ENCODE data around the gene TGFB1.
"Not testable (repeated sequence)": the region's sequence is repeated elsewhere in the genome, so short reads cannot be mapped to it uniquely, and the experiment has no call there.

Gene TGFB1

DNA sequence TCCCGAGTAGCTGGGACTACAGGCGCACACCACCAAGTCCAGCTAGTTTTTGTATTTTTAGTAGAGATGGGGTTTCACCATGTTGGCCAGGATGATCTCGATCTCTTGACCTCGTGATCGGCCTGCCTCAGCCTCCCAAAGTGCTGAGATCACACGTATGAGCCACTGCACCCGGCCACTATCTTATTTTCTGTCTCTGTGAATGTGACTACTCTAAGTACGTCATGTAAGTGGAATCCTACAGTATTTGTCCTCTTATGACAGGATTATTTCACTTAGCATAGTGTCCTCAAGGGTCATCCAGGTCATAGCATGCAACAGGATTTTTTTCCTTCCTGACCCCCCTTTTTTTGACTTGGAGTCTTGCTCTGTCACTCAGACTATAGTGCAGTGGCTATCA is 17.8 kb upstream of the TGFB1 start:
- DNase-seq, result no peak

DNA sequence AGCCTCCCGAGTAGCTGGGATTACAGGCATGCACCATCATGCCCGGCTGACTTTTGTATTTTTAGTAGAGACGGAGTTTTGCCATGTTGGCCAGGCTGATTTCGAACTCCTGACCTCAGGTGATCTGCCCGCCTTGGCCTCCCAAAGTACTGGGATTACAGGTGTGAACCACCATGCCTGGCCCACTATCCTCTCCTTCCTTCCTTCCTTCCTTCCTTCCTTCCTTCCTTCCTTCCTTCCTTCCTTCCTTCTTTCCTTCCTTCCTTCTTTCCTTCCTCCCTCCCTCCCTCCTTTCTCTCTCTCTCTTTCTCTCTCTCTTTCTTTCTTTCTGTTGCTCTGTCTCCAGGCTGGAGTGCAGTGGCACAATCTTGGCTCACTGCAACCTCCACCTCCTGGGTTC is 17.4 kb upstream of the TGFB1 start:
- not testable (repeated sequence) for DNase-seq

DNA sequence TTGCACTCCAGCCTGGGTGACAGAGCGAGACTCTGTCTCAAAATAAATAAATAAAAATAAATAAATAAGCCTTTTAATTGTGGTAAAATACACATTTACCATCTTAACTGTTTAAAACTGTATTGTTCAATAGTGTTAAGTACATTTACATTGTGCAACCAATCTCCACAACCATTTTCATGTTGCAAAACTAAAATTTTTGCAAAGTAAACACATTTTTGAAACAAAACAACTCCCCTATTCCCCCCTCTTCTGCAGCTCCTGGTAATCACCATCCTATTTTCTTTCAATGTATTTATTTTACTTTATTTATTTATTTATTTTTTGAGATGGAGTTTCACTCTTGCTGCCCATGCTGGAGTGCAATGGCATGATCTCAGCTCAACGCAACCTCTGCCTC is 16.0 kb upstream of the TGFB1 start:
- DNase-seq, result no peak

DNA sequence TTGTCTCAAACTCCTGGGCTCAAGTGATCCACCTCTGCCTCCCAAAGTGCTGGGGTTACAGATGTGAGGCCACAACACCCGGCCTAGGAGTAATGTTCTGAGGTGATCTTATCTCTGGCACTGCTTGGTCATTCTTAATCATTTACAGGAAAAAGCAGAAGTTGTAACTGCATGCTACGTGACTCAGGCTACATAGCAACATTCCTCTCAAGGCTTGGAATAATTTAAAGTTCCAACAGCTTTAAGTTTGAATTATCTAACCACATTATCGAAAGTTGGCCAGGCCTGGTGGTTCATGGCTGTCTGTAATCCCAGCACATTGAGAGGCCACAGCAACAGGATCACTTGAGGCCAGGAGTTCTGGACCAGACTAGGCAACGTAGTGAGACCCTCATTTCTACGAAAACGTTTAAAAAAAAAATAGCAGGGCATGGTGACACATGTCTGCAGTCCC is 14.2 kb upstream of the TGFB1 start:
- no peak for DNase-seq

DNA sequence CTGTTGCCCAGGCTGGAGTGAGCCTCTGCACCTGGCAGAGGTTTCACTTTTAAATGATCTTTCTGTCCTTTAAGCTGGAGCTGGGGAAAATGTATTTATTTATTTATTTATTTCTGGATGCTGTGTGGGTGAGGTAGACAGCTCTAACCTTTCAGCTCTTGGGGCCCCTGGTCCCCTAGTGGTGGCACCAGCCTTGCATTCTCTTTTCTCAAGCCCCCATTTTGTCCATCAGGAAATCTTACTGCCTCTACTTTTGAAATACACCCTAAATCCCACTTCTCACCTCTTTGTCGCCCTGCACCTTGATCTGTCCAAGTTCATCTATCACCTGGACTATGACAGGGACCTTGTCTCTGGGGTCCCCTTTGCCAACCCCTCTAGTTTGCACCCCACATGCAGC is 12.4 kb upstream of the TGFB1 start:
- DNase-seq, result no peak

DNA sequence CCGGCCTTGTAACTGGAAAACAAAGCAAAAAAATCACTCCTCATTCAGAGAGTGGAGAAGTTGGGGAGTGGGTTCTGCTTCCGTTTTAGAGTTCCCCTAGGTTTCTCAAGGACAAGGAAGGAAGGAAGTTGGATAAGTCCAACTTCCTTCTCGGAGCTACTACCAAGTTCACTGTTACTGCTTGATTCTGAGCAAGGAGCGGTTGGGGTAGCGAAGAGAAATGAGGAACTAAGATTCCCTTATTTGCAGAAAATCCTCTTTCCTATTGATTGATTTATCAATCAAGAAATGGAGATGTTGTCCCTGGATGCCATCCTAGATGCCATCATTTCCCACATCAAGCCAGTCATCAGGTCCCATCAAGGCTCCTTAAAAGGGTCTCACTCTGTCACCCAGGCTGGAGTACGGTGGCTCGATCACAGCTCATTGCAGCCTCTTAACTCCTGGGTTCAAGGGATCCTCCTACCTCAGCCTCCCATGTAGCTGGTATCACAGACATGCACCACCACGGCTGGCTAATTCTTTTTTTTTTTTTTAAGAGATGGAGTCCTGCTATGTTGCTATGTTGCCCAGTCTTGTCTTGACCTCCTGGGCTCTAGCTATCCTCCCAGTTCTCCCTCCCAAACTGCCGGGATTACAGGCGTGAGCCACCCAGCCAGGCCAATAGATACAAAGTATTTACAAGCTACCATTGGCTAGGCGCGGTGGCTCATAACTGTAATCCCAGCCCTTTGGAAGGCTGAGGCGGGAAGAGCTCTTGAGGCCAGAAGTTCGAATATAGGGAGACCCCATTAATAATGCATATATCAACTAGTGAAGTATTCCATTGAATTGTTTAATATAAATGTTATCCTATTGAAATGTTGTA is 11.0 kb upstream of the TGFB1 start:
- DNase-seq, result peak; percentile 86

DNA sequence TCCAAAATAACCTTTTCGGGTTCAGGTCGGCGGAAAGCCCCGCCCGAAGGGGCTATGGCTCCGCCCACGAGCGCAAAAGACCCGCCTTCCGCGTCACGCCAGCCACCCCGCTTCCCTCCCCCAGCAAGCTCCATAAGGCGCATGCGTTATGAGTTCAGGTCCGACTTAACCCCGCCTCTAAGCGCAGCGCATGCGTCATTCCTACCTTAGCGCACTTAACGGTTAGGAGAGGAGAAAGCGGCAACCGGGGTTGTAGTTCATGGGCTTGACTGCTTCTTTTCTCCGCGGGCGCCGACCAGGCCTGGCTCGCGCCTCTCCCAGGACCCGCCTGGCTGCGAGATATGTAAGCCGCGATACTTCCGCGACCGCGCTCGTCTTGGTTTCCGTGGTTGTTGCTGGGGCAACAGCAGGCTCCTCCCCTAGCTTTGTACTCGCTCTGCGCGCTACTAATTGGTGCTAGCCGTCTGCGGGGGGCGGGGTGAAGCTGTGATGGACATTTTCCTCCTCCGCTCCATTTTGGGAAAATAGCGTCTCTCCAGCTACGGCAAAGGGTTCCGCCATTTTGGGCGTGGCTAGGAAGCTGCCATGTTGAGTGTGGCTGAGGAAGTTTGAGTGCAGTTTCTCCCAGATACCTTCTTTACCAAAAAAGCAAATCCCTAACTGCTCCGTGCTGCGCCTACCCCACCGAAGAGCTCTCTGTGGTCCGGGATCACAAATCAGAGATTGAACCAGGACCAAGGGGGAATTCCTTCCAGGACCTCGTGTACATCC is 10.2 kb upstream of the TGFB1 start, which contains the start of gene B9D2:
Gene B9D2 (minus strand): TSS at position 397 of the 771 bp plus-strand sequence. CDS start 630 bp downstream, outside the sequence.
- peak; percentile 100 for DNase-seq

DNA sequence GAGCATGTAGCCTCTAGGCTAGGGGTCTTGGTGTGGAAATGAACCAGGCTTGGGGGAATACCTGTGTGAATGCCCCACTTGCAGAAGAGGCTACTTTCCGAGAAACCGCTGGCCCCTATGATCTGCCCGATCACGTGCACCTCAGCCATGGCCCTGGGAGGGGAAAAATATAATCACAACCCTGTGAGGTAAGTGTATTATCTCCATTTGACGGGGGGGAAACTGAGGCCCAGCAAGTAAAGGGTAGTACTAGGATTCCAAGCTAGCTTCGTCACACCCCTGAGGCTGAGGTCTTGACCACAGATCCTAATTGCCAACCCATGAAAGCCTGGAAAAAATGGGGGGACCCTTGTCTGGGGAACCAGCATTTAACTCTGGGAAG is 9.6 kb upstream of the TGFB1 start:
- no peak for DNase-seq

DNA sequence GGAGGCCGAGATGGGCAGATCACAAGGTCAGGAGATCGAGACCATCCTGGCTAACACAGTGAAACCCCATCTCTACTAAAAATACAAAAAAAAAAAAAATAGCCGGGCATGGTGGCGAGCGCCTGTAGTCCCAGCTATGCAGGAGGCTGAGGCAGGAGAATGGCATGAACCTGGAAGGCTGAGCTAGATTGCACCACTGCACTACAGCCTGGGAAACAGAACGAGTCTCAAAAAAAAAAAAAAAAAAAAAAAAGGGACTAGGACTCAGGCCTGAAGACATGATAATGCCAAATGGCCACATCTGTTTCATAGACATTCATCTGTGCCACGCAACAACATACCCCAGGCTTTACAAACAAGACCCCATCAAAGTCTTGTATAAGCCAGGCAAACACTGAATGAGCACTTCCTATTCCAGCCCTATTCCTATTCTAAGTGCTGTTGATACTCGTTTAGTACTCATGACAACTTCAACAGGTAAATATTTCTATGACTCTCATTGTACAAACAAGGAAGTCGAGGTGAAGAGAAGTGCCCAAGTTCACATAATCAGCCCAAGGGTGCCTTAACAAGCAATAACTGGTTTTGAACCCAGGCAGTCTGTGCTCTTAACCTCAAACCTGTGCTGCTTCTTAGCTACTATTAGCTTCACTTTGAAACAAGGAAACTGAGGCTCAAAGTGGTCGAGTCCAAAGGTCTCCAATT is 8.6 kb upstream of the TGFB1 start:
- DNase-seq, result no peak

DNA sequence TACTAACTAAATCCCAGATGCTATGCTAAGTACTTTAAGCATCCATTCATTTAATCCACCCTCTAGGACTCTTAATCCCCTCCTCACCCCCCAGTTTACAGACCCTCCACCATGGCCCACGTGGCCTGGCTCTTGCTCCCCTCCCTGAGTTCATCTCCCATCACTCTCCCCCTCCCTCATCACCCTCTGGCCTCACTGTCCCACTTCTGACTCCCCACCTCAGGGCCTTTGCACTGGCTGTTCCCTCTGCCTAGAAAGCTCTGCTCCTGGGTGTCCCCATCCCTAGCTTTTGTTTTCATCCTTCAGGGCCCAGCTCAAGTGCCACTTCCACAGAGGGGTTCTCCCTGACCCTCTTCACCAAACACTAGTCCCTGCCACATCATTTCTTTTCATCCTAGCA is 6.0 kb upstream of the TGFB1 start:
- DNase-seq, result no peak

DNA sequence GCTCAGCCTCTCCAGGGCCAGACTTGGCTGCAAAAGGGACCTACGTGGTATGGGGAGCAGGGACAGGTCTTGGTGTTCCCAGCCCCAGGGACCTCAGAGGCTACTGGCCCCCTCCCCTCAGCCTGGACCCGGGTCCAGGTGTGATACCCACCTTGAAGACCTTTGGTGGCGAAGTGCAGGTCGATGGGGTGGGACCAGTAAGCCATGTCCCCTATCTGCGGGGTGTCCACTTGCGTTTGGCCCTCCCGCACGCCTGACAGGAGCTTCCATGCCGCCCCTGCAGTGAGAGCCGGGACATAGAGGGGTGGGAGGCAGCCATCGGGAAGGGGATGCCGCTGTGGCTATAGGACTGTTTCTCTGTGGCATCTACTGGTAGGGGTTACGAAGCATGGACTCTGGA is 4.0 kb upstream of the TGFB1 start:
- no peak for DNase-seq

DNA sequence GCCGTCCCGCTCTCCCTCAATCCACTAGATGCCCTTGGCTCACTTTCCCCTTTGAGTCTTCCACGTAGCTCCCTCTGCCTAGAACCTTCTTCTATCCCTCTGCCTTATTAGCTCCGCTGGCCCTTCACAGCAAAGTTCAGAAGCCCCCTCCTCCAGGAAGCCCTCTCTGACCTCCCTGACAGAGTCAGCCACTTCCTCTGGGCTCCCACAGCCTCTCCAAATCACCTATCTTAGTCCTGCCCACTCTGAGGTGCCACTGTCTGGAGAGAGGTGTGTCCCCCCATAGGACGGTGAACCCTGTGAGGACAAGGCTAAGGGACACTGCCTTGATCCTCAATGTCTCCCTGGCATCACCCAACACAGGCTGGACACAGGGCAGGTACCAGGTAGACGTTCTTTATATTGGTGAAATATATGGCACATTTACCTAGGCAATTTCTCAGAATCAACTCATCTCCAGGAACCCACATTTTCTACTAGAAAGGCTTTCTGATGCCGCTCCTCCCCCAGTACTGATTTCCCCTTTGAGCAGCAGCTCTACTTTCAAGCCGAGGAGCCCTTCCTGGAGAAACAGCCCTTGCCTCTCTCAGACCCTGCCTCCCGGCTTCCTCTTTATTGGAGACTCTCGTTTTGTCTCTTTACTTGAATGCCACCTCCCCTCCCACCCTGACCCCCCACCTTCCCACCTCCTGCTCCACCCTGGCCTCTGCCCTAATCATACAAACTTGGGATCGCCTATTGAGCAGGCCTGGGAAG is 3.4 kb upstream of the TGFB1 start:
- DNase-seq, result no peak

DNA sequence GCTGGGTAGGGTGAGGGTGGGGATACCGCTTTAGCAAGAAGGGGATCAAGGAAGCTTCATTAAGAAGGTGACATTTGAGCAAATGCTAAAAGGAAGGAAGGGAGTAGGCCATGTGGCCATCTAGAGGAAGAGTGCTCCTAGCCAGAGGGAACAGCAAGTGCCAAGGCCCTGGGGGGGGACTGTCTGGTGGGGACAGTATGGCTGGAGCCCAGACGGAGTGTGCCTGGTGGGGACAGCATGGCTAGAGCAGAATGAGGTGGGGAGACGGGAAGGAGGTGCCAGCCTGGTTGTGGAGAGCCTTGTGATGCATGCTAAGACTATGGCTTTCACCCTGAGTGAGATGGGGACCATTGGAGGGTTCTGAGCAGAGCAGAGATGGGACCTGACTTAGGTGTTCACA is 2.1 kb upstream of the TGFB1 start:
- DNase-seq, result no peak

DNA sequence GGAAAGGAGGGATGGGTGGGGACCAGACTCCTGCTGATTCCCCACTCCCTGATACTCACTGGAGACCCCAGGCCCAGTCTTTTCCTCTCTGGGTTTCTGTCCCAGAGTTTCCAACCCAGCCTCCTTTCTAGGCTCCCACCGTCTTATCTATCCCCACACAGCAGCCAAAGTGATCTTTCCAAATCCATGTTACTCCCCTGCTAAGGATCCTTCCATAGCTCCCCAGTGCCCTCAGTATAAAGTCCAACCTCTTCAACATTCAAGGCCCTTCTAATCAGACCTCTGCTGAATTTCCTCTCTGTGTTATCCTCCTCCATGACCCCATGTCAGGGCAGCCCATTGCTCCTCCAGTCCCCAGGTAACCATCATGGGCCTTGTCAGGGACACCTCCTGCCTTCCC is 1.3 kb upstream of the TGFB1 start:
- DNase-seq, result no peak

DNA sequence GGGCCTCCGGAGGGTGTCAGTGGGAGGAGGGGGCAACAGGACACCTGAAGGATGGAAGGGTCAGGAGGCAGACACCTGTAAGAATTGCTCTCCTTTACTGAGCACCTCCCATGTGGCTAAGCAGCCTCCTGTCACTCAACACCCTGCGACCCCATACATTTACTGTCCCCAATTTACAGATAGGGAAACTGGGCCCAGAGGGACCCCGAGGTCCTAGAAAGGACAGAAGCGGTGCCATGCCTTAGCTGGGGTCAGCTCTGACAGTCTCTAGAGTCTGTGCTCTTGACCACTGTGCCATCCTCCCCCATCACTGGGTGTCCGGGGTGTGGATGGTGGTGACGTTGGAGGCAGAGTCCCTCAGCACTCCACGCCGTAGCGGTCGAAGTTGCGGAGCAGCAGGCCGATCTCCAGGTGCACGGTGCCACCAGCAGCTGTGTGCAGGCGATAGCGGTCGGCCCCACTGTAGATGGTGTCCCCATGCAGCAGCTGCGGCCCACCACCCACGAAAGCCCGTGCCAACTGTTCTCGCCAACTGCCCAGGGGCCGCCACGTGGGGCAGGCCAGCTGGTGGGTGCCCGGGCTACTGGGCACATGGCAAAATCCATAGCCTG is 726 bp upstream of the TGFB1 start:
- DNase-seq, result no peak

DNA sequence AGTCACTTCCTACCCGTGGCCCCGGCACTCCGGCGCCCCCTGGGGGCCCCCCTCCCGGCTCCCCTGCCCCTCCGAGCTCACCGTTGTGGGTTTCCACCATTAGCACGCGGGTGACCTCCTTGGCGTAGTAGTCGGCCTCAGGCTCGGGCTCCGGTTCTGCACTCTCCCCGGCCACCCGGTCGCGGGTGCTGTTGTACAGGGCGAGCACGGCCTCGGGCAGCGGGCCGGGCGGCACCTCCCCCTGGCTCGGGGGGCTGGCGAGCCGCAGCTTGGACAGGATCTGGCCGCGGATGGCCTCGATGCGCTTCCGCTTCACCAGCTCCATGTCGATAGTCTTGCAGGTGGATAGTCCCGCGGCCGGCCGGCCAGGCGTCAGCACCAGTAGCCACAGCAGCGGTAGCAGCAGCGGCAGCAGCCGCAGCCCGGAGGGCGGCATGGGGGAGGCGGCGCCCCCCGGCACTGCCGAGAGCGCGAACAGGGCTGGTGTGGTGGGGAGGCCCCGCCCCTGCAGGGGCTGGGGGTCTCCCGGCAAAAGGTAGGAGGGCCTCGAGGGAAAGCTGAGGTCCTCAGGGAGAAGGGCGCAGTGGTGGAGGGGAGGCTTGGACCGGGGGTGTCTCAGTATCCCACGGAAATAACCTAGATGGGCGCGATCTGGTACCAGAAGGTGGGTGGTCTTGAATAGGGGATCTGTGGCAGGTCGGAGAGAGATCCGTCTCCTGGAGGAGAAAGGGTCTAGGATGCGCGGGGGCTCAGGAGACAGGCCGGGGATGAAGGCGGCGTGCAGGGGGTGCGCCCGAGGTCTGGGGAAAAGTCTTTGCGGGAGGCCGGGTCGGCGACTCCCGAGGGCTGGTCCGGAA is 885 bp downstream of the TGFB1 start:
- DNase-seq, result peak; percentile 76

DNA sequence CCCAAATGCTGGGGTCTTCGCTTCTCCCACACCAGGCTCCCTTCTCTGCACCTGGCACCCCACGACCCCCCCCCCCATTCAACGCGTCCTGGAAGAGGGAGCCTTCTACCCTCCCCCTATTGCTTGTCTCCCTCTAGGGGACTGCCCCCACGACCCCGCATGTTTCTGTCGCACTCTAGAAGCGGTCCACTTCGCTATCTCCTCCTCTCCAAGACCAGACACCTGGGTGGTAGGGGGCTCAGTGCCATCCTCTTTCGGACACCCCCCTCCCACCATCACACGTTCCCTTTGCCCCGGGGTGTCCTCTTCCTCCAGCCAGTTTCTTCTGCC is 1.5 kb downstream of the TGFB1 start:
- no peak for DNase-seq

DNA sequence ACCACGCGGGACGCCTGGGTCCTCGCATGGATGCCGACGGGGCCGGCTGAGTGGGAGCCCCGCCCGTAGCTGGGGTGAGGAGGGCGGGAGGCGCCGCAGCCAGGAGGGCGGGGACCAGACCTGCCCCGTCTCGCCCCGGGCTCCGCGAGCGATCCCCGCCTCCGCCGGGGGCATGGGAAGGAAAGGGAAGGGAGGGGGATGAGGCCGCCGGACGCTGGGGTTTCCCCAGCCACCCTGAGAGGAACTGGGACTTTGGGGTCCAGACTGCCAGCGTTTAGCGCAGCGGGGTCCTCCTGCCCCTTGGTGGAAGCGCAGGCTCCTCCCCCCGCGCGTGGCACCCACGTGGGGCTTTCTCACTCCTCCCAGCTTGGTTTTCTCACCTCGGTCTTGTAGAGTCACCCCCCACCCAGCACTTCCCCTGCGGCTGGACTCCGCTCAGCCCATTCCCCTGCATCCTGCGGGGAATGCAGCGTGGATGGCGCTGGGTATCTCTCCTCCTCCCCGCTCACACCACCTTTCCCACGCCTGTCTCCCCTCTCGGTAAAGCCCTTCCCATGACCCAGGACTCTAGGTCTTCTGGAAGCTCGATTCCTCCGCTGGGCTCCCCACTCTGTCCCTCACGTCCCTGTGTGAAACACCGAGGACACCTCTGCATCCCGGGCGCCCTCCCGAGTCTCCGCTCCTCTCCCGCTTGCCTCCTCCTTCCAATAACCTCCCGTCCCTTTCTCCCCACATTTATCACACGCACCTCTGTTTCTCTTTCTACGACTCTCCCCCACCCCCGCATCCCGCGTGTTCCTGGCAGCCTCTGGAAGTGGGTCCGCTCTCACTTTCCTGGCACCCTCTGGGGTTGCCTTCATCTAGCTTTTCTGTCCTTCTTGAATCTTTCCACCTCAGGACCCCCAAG is 2.1 kb downstream of the TGFB1 start:
- DNase-seq, result peak; percentile 62

DNA sequence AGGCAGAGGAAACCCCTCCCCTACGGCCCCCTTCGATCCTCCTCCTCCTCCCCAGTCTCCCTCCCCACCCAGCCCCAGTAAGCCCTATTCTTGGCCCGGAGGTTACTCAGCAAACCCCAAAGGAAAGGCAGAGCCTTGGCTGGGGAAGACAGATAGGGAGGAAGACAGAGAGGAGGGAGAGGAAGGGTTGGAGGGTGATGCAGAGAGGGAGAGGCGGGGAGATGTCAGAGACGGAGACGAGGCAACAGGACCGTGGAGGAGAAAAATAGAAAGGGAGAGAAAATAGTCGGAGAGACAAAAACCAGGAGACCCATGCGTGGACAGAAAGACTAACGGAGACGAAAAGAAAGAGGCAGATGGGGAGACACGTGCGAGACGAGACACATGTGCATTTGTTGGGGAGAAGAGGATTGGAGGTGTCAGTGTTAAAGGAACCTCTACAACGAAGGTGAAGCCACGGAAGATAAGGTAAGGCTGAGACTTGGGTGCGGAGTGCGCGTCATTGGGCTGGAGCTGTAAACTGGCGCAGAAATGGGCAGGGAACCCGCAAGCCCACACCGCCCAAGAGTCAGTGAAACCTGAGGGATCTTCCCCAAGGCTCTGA is 2.9 kb downstream of the TGFB1 start:
- DNase-seq, result no peak

All from right kidney (tissue), 1 donor.